WTC11 (cell line): Measurements from ENCODE around the gene BICD1.

ENCODE experiments used
- ETV6 ChIP-seq: sonication (generic); formaldehyde crosslinking; IDR thresholded peaks from 2 replicates; pipeline ENCODE4 v1.8.1; 2022; ENCODE audit warnings: mild to moderate bottlenecking, missing genetic modification reagents
- FOXJ3 ChIP-seq: sonication (generic); formaldehyde crosslinking; IDR thresholded peaks from 2 replicates; pipeline ENCODE4 v1.9.0; 2021; ENCODE audit warnings: missing genetic modification reagents, mild to moderate bottlenecking, borderline replicate concordance
- NR1H2 ChIP-seq: sonication (generic); formaldehyde crosslinking; IDR thresholded peaks from 2 replicates; pipeline ENCODE4 v1.9.0; 2021; ENCODE audit warnings: mild to moderate bottlenecking, moderate library complexity, missing genetic modification reagents
- NR2C2 ChIP-seq: sonication (generic); formaldehyde crosslinking; IDR thresholded peaks from 2 replicates; pipeline ENCODE4 v1.8.0; 2022; ENCODE audit warnings: mild to moderate bottlenecking, missing genetic modification reagents
- RELA ChIP-seq: sonication (generic); formaldehyde crosslinking; IDR thresholded peaks from 2 replicates; pipeline ENCODE4 v1.8.1; 2022; ENCODE audit warnings: missing genetic modification reagents, mild to moderate bottlenecking, borderline replicate concordance
- ZNF121 ChIP-seq: sonication (generic); formaldehyde crosslinking; IDR thresholded peaks from 2 replicates; pipeline ENCODE4 v1.8.0; 2023; ENCODE audit warnings: missing genetic modification reagents
- ZNF232 ChIP-seq: sonication (generic); formaldehyde crosslinking; IDR thresholded peaks from 2 replicates; pipeline ENCODE4 v1.8.0; 2022; ENCODE audit warnings: mild to moderate bottlenecking, missing genetic modification reagents
- ZNF263 ChIP-seq: sonication (generic); formaldehyde crosslinking; IDR thresholded peaks from 2 replicates; pipeline ENCODE4 v1.8.1; 2022; ENCODE audit warnings: low read depth, mild to moderate bottlenecking, moderate library complexity, missing genetic modification reagents
- TF ChIP-seq, protein P1 (sequence below): fragments of 200-600 bp; IDR thresholded peaks from 2 replicates; pipeline ENCODE4 v1.8.0; 2022; ENCODE audit warnings: antibody characterized with exemption
- TF ChIP-seq, protein P2 (sequence below): sonication (generic); formaldehyde crosslinking; IDR thresholded peaks from 2 replicates; pipeline ENCODE4 v1.8.0; 2022; ENCODE audit warnings: mild to moderate bottlenecking, missing genetic modification reagents
- TF ChIP-seq, protein P3 (sequence below): sonication (generic); formaldehyde crosslinking; IDR thresholded peaks from 2 replicates; pipeline ENCODE4 v1.8.1; 2022; ENCODE audit warnings: low read depth, mild to moderate bottlenecking, moderate library complexity, missing genetic modification reagents, borderline replicate concordance
- TF ChIP-seq, protein P4 (sequence below): fragments of 250-450 bp; sonication (Bioruptor Pico); IDR thresholded peaks from 2 replicates; pipeline ENCODE4 v1.8.0; 2021; ENCODE audit warnings: mild to moderate bottlenecking
- TF ChIP-seq, protein P5 (sequence below): sonication (generic); formaldehyde crosslinking; IDR thresholded peaks from 2 replicates; pipeline ENCODE4 v1.8.0; 2022; ENCODE audit warnings: mild to moderate bottlenecking, missing genetic modification reagents

DNA sequence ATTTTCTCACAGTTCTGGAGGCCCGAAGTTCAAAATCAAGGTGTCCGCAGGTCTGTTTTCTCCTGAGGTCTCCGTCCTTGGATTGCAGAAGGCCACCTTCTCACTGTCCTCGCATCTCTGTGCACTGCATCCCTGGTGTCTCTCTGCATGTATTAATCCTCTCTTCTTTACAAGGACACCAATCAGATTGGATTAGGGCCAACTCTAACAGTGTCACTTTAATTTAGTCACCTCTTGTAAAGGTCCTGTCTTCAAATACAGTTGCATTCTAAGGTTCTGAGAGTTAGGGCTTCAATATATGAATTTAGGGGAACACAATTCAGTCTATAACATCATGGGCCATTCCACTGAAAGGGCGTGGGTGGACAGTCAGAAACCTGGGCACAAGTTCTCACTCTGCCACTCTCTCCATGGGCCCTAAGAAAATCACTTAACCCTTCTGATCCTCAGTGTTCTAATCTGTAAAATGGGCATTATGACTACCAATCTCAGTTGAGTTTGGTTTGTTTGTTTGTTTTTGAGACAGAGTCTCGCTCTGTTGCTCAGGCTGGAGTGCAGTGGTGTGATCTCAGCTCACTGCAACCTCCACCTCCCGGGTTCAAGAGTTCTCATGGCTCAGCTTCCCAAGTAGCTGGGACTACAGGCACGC lies 251.1 kb downstream of the BICD1 start:
- TF ChIP-seq, protein P1, sequence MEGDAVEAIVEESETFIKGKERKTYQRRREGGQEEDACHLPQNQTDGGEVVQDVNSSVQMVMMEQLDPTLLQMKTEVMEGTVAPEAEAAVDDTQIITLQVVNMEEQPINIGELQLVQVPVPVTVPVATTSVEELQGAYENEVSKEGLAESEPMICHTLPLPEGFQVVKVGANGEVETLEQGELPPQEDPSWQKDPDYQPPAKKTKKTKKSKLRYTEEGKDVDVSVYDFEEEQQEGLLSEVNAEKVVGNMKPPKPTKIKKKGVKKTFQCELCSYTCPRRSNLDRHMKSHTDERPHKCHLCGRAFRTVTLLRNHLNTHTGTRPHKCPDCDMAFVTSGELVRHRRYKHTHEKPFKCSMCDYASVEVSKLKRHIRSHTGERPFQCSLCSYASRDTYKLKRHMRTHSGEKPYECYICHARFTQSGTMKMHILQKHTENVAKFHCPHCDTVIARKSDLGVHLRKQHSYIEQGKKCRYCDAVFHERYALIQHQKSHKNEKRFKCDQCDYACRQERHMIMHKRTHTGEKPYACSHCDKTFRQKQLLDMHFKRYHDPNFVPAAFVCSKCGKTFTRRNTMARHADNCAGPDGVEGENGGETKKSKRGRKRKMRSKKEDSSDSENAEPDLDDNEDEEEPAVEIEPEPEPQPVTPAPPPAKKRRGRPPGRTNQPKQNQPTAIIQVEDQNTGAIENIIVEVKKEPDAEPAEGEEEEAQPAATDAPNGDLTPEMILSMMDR, result no peak
- TF ChIP-seq RELA (CRISPR knock-in tag) (no peak), FOXJ3 (CRISPR knock-in tag) (no peak), ETV6 (CRISPR knock-in tag) (no peak), ZNF121 (CRISPR knock-in tag) (no peak), NR1H2 (CRISPR knock-in tag) (no peak), NR2C2 (no peak), ZNF263 (CRISPR knock-in tag) (no peak), ZNF232 (CRISPR knock-in tag) (no peak)
- TF ChIP-seq, protein P2, sequence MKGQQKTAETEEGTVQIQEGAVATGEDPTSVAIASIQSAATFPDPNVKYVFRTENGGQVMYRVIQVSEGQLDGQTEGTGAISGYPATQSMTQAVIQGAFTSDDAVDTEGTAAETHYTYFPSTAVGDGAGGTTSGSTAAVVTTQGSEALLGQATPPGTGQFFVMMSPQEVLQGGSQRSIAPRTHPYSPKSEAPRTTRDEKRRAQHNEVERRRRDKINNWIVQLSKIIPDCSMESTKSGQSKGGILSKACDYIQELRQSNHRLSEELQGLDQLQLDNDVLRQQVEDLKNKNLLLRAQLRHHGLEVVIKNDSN (CRISPR knock-in tag), result no peak
- TF ChIP-seq, protein P3, sequence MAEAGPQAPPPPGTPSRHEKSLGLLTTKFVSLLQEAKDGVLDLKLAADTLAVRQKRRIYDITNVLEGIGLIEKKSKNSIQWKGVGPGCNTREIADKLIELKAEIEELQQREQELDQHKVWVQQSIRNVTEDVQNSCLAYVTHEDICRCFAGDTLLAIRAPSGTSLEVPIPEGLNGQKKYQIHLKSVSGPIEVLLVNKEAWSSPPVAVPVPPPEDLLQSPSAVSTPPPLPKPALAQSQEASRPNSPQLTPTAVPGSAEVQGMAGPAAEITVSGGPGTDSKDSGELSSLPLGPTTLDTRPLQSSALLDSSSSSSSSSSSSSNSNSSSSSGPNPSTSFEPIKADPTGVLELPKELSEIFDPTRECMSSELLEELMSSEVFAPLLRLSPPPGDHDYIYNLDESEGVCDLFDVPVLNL, result no peak
- TF ChIP-seq, protein P4, sequence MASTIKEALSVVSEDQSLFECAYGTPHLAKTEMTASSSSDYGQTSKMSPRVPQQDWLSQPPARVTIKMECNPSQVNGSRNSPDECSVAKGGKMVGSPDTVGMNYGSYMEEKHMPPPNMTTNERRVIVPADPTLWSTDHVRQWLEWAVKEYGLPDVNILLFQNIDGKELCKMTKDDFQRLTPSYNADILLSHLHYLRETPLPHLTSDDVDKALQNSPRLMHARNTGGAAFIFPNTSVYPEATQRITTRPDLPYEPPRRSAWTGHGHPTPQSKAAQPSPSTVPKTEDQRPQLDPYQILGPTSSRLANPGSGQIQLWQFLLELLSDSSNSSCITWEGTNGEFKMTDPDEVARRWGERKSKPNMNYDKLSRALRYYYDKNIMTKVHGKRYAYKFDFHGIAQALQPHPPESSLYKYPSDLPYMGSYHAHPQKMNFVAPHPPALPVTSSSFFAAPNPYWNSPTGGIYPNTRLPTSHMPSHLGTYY (CRISPR knock-in tag), result no peak
- TF ChIP-seq, protein P5, sequence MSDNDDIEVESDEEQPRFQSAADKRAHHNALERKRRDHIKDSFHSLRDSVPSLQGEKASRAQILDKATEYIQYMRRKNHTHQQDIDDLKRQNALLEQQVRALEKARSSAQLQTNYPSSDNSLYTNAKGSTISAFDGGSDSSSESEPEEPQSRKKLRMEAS, result no peak
